Heart left ventricle (tissue), 16 donors: Measurements from ENCODE around the gene GABBR2. TPM values are rescaled to one million over a fixed set of nuclear protein-coding genes. Genes with fewer than 3 reads are reported as not detected.
"Not testable (repeated sequence)": the region's sequence is repeated elsewhere in the genome, so short reads cannot be mapped to it uniquely, and the experiment has no call there.

Experiments used
- ATAC-seq, 4 donors: fragments of 200-7000 bp; cut with Tn5 transposase; one replicate each; pipeline ENCODE4 v1.9.1; 2020 to 2022; ENCODE audit warnings: moderate library complexity in 4 of 4, mild to moderate bottlenecking in 3 of 4, moderate number of reproducible peaks in 1 of 4
- DNase-seq, 5 donors: peaks; one replicate each; pipeline ENCODE4 v3.0.0-alpha.2; 2020
- H3K27ac ChIP-seq, 12 donors: fragments of 200-600 bp; sonication (generic) in 4 of 12; one replicate each; pipeline versions ENCODE4 v1.5.0 to v1.8.0; 2016 to 2022; ENCODE audit warnings: mild to moderate bottlenecking in 2 of 12
- H3K27me3 ChIP-seq, 9 donors: fragments of 200-600 bp; sonication (generic) in 2 of 9; one replicate each; pipeline versions ENCODE4 v1.5.1 to v1.8.0; 2016 to 2022; ENCODE audit warnings: mild to moderate bottlenecking in 3 of 9
- H3K36me3 ChIP-seq, 9 donors: fragments of 200-600 bp; sonication (generic) in 2 of 9; one replicate each; pipeline versions ENCODE4 v1.5.0 to v1.8.0; 2018 to 2022; ENCODE audit warnings: mild to moderate bottlenecking in 2 of 9
- H3K4me1 ChIP-seq, 12 donors: fragments of 200-600 bp; sonication (generic) in 4 of 12; one replicate each; pipeline versions ENCODE4 v1.5.0 to v1.8.0; 2016 to 2022; ENCODE audit warnings: mild to moderate bottlenecking in 3 of 12
- H3K4me3 ChIP-seq, 12 donors: fragments of 200-600 bp; sonication (generic) in 4 of 12; one replicate each; pipeline versions ENCODE4 v1.5.0 to v1.8.0; 2017 to 2022; ENCODE audit warnings: mild to moderate bottlenecking in 9 of 12, moderate library complexity in 4 of 12
- H3K9me3 ChIP-seq, 12 donors: fragments of 200-600 bp; sonication (generic) in 4 of 12; one replicate each; pipeline versions ENCODE4 v1.5.0 to v1.8.0; 2016 to 2022; ENCODE audit warnings: mild to moderate bottlenecking in 1 of 12
- CTCF ChIP-seq, 12 donors: fragments of 200-600 bp; sonication (generic) in 4 of 12; IDR thresholded peaks; one replicate each; pipeline versions ENCODE4 v1.5.0 to v1.8.0; 2018 to 2022; ENCODE audit warnings: antibody characterized with exemption in 12 of 12, mild to moderate bottlenecking in 5 of 12
- POLR2A ChIP-seq, 2 donors: fragments of 450-650 bp; IDR thresholded peaks; one replicate each; pipeline ENCODE4 v1.6.1; 2017; ENCODE audit warnings: antibody characterized with exemption in 2 of 2, mild to moderate bottlenecking in 2 of 2, moderate library complexity in 2 of 2
- WGBS, 4 donors: extraction: QIAGEN DNeasy Blood & Tissue Kit in 2 of 4; methylation state at CpG; one replicate each; pipeline versions ENCODE4 v1.1.5 to v1.1.7; 2013 to 2018; 5-methylcytosine and 5-hydroxymethylcytosine counted together
- intact Hi-C, 10 donors: fragments of 100-400 bp; cut with DNase I; formaldehyde crosslinking; loops; one replicate each; pipeline versions ENCODE4 v1.11.1 to v1.14.2; 2022
- polyA plus RNA-seq, 2 donors: library from polyadenylated mRNA; stranded (reverse); fragments of 200-250 nt; gene quantifications; one replicate each; pipeline ENCODE4 v1.2.3, GENCODE V29; 2013
- total RNA-seq, 9 donors: library from RNA; depleted of rRNA in 2 of 9; stranded (reverse); fragments of >200 nt in 2 of 9; fragmentation: NEBNext Ultra II Directional in 3 of 9; extraction: Animal tissue kit (Norgen Biotek cat#: 25700) in 3 of 9; gene quantifications; one replicate each; pipeline versions ENCODE4 v1.1.0 to v1.2.4, GENCODE V29; 2016 to 2023
- donor health status: ischemic (EF 13 %, LVEDD 7.1; RV severe dilation, severe dysfunction).
- donor health status: healthy with polysubstance abuse.
- donor health status: DM: no; HTN: yes; CAD: no.
- donor health status: DM: no; HTN: no; CAD: no.
- donor health status: ischemic (EF 25% LVEDD 6.9; RV normal size, moderate dysfunction).
- donor health status: ischemic (EF 25% LVEDD 5.7; RV mildly dilated, moderate dysfunction).
- donor health status: healthy.
- donor health status: DM: yes; HTN: yes; CAD: no.
- donor health status: ischemic (EF 35%, LVEDD 5.7; RV mildly dilated, moderate dysfunction).
- donor health status: nonischemic (EF 11% LVEDD 7.7; RV severe dilation, severe dysfunction).
- donor health status: DM: yes; HTN: yes; CAD: no.
- donor health status: PGD.
- donor health status: ischemic (EF 29% LVEDD 5.4; RV normal size, mild dysfunction).
- donor health status: nonischemic (EF 23%, LVEDD 6.1; RV moderate dilation, normal function).

The GABBR2 gene
- total and polyA plus RNA-seq, 11 donors = 0.11 to 3.4 (median 0.58) TPM

- Histone ChIP-seq H3K9me3 (no peaks in the 10 kb centered on the region), H3K4me3 (no peak overlapping the region), H3K27me3 (no peaks in the 10 kb centered on the region), H3K27ac (no peak overlapping the region), H3K4me1 (no peaks in the 10 kb centered on the region), H3K36me3 (no peaks in the 10 kb centered on the region)
- WGBS, 4 donors = 81 to 100% (median 92%) methylated on average over 1 of the region's 1 CpG; no CpG with 5 or more reads in 1 of the 4 donors
- TF ChIP-seq POLR2A (IDR thresholded peaks at IDR 0.05) = no peak
- intact Hi-C loops = no loop called here
- ATAC-seq = no peak
- DNase-seq = no peak
Measured at GRCh38 chr9:98687911-98688310, 20.8 kb downstream of the GABBR2 start.

DNA sequence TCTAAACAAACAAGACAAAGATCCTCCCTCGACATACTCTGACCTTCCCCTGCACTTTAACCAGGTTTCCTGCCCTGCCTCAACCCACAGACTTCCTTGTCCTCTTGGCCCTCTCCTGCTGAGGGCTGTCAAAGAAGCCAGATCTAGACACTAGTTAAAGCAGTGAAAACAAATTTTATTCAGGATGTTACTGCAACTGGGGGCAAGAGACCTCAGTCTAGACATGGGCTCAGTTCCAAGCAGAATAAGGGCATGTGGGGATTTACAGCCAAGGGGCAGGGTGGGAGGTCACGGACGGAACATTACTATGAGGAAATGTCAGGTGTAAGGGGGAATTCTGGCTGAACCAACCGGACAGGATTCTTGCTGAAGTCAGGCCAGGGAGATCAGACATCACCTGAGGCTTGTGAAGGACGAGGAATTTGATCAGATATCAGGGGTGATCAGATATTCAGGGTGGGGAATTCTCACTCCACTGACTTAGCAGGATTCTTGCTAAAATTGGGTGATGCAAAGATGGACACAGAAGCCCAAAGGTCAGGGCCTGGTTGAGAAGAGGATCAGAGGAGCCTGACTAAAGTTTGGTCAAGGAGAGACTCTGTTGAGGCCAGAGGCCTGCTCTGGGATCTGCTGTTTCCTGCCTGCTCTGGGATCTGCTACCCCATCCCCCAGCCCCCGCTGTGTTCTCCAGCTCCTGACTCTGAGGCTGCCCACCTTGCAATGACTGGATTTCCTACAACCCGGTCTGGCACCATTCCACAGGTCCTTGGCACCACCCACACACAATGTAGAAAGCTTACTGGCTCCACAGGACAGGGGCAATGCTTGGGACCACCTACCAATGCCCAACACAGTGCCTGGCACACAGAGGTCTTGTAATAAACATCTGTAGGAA, 21.5 kb downstream of the GABBR2 start:
- 54 to 64% (median 62%) methylated on average over 6 to 7 of the region's 7 CpGs for WGBS, 4 donors
- Histone ChIP-seq H3K4me3 (no peak overlapping the region), H3K27me3 (no peaks in the 10 kb centered on the region), H3K36me3 (no peaks in the 10 kb centered on the region), H3K4me1 (no peaks in the 10 kb centered on the region), H3K27ac (no peak overlapping the region), H3K9me3 (no peaks in the 10 kb centered on the region)
- TF ChIP-seq POLR2A (IDR thresholded peaks at IDR 0.05) (no peak), CTCF (IDR thresholded peaks at IDR 0.05) (no peak)
- intact Hi-C loops = no loop called here
- DNase-seq (no peak), ATAC-seq (no peak)

GRCh38 chr9:98684816-98685215, 23.9 kb downstream of the GABBR2 start:
- H3K4me1 ChIP-seq, H3K36me3 ChIP-seq, H3K27me3 ChIP-seq, H3K9me3 ChIP-seq, intact Hi-C loops, H3K27ac ChIP-seq, H3K4me3 ChIP-seq, ATAC-seq, DNase-seq: not testable (repeated sequence)
- WGBS, 4 donors = 78 to 89% (median 88%) methylated on average over 2 of the region's 2 CpGs

- Histone ChIP-seq H3K36me3 (no peaks in the 10 kb centered on the region), H3K27me3 (peaks cover 0 to 7% (median 0%) of the 10 kb centered on the region in 9 donors), H3K4me1 (no peaks in the 10 kb centered on the region), H3K9me3 (peaks cover 0 to 8% (median 0%) of the 10 kb centered on the region in 12 donors), H3K4me3 (no peak overlapping the region), H3K27ac (no peak overlapping the region)
- no peak for TF ChIP-seq POLR2A (IDR thresholded peaks at IDR 0.05)
- peak in 8 of 12 donors; percentile 7 to 33 (median 25) for TF ChIP-seq CTCF (IDR thresholded peaks at IDR 0.05)
- DNase-seq (no peak), ATAC-seq (no peak)
- intact Hi-C loops = no loop called here
- WGBS, 4 donors = 16 to 24% (median 20%) methylated on average over 9 of the region's 9 CpGs
Measured at GRCh38 chr9:98678244-98678842, 30.4 kb downstream of the GABBR2 start.

GRCh38 chr9:98673681-98674080, 35.1 kb downstream of the GABBR2 start:
- WGBS, 4 donors = 57 to 62% (median 60%) methylated on average over 5 of the region's 5 CpGs
- no peaks in the 10 kb centered on the region for H3K4me1 ChIP-seq
- DNase-seq = no peak

More at GRCh38 chr9:98673681-98674080, 35.1 kb downstream of the GABBR2 start:
- no peak for ATAC-seq
- Histone ChIP-seq H3K36me3 (no peaks in the 10 kb centered on the region), H3K9me3 (peaks cover 0 to 8% (median 0%) of the 10 kb centered on the region in 12 donors), H3K27ac (no peak overlapping the region), H3K27me3 (peaks cover 0 to 7% (median 0%) of the 10 kb centered on the region in 9 donors), H3K4me3 (no peak overlapping the region)
- TF ChIP-seq CTCF (IDR thresholded peaks at IDR 0.05) (no peak), POLR2A (IDR thresholded peaks at IDR 0.05) (no peak)
- intact Hi-C loops = no loop called here
